WTC11 (cell line): ENCODE measurements around the gene TRMT44. TPM values are rescaled to one million over a fixed set of nuclear protein-coding genes. Genes with fewer than 3 reads are reported as not detected.
A peak's percentile ranks its signal among the peaks of the same experiment; 100 is the strongest.

Experiments used
- ATAC-seq: fragments of 200-7000 bp; cut with Tn5 transposase; 2 replicates; pipeline ENCODE4 v1.10.0; 2021; ENCODE audit warnings: mild to moderate bottlenecking, moderate library complexity
- CTCF ChIA-PET: fragments of 300-600 bp; sonication (Branson Sonifier 250); formaldehyde crosslinking; loops from one replicate; lab custom pipeline; 2021; ENCODE audit warnings: antibody characterized with exemption; lab: Charles Lee
- POLR2A ChIA-PET: fragments of 350-600 bp; sonication (Branson Sonifier 250); formaldehyde crosslinking; loops from one replicate; lab custom pipeline; 2021; ENCODE audit warnings: antibody characterized with exemption; lab: Charles Lee
- DNase-seq: peaks from one replicate; pipeline ENCODE4 v3.0.0; 2021; ENCODE audit warnings: low spot score
- H3K27ac Mint-ChIP-seq: 2 replicates; pipeline ENCODE4 v1.8.0; 2021; ENCODE audit warnings: mixed read lengths
- H3K27me3 Mint-ChIP-seq: 2 replicates; pipeline ENCODE4 v1.8.0; 2021; ENCODE audit warnings: low read depth, mild to moderate bottlenecking, moderate library complexity, mixed read lengths
- H3K36me3 Mint-ChIP-seq: 2 replicates; pipeline ENCODE4 v1.8.0; 2021; ENCODE audit warnings: mixed read lengths
- H3K4me1 Mint-ChIP-seq: 2 replicates; pipeline ENCODE4 v1.8.0; 2022; ENCODE audit warnings: mixed read lengths
- H3K4me3 Mint-ChIP-seq: 2 replicates; pipeline ENCODE4 v1.8.0; 2021; ENCODE audit warnings: mild to moderate bottlenecking, moderate library complexity, mixed read lengths
- H3K9me3 Mint-ChIP-seq: 2 replicates; pipeline ENCODE4 v1.8.0; 2021; ENCODE audit warnings: mixed read lengths
- E2F4 ChIP-seq: sonication (generic); formaldehyde crosslinking; IDR thresholded peaks from 2 replicates; pipeline ENCODE4 v1.8.1; 2022; ENCODE audit warnings: low read depth, mild to moderate bottlenecking, moderate library complexity, missing genetic modification reagents, borderline replicate concordance
- ERG ChIP-seq: fragments of 250-450 bp; sonication (Bioruptor Pico); IDR thresholded peaks from 2 replicates; pipeline ENCODE4 v1.8.0; 2021; ENCODE audit warnings: mild to moderate bottlenecking
- GABPB1 ChIP-seq: sonication (generic); formaldehyde crosslinking; IDR thresholded peaks from 2 replicates; pipeline ENCODE4 v1.8.1; 2023; ENCODE audit warnings: mild to moderate bottlenecking, missing genetic modification reagents
- NFATC4 ChIP-seq: fragments of 250-450 bp; sonication (Bioruptor Pico); IDR thresholded peaks from 2 replicates; pipeline ENCODE4 v1.9.0; 2021; ENCODE audit warnings: mild to moderate bottlenecking
- NFE2L1 ChIP-seq: sonication (generic); formaldehyde crosslinking; IDR thresholded peaks from 2 replicates; pipeline ENCODE4 v1.8.1; 2023; ENCODE audit warnings: missing genetic modification reagents
- SMAD4 ChIP-seq: sonication (generic); formaldehyde crosslinking; IDR thresholded peaks from 2 replicates; pipeline ENCODE4 v1.8.0; 2022; ENCODE audit warnings: mild to moderate bottlenecking, missing genetic modification reagents
- SOX15 ChIP-seq: fragments of 250-450 bp; sonication (Bioruptor Pico); IDR thresholded peaks from 2 replicates; pipeline ENCODE4 v1.9.0; 2021; ENCODE audit warnings: mild to moderate bottlenecking
- SP1 ChIP-seq: sonication (generic); formaldehyde crosslinking; conservative IDR thresholded peaks from 2 replicates; pipeline ENCODE4 v1.8.1; 2022; ENCODE audit warnings: missing genetic modification reagents
- TCF7 ChIP-seq: sonication (generic); formaldehyde crosslinking; IDR thresholded peaks from 2 replicates; pipeline ENCODE4 v1.8.0; 2022; ENCODE audit warnings: mild to moderate bottlenecking, low read depth, missing genetic modification reagents, moderate library complexity
- TEAD1 ChIP-seq: sonication (generic); formaldehyde crosslinking; IDR thresholded peaks from 2 replicates; pipeline ENCODE4 v1.8.0; 2022; ENCODE audit warnings: mild to moderate bottlenecking, missing genetic modification reagents
- ZBTB21 ChIP-seq: sonication (generic); formaldehyde crosslinking; IDR thresholded peaks from 2 replicates; pipeline ENCODE4 v1.8.1; 2023; ENCODE audit warnings: mild to moderate bottlenecking, missing genetic modification reagents, borderline replicate concordance
- ZNF532 ChIP-seq: fragments of 250-450 bp; sonication (Bioruptor Pico); IDR thresholded peaks from 2 replicates; pipeline ENCODE4 v1.9.0; 2021; ENCODE audit warnings: mild to moderate bottlenecking, borderline replicate concordance
- ZSCAN18 ChIP-seq: fragments of 250-450 bp; sonication (Bioruptor Pico); IDR thresholded peaks from 2 replicates; pipeline ENCODE4 v2.1.2; 2022; ENCODE audit warnings: mild to moderate bottlenecking, moderate library complexity
- total RNA-seq: library from RNA; stranded (reverse); gene quantifications from 3 replicates; pipeline ENCODE4 v1.2.3, GENCODE V29; 2021
- TF ChIP-seq, protein P1 (sequence below): sonication (generic); formaldehyde crosslinking; IDR thresholded peaks from 2 replicates; pipeline ENCODE4 v1.8.1; 2023; ENCODE audit warnings: mild to moderate bottlenecking, moderate library complexity, missing genetic modification reagents
- TF ChIP-seq, protein P2 (sequence below): fragments of 250-450 bp; sonication (Bioruptor Pico); IDR thresholded peaks from 2 replicates; pipeline ENCODE4 v1.9.0; 2021; ENCODE audit warnings: mild to moderate bottlenecking
- TF ChIP-seq, protein P3 (sequence below): sonication (generic); formaldehyde crosslinking; IDR thresholded peaks from 2 replicates; pipeline ENCODE4 v1.8.0; 2022; ENCODE audit warnings: mild to moderate bottlenecking, missing genetic modification reagents
- TF ChIP-seq, protein P4 (sequence below): fragments of 250-450 bp; sonication (Bioruptor Pico); conservative IDR thresholded peaks from 2 replicates; pipeline ENCODE4 v1.9.0; 2021; ENCODE audit warnings: mild to moderate bottlenecking
- TF ChIP-seq, protein P5 (sequence below): sonication (generic); formaldehyde crosslinking; IDR thresholded peaks from 2 replicates; pipeline ENCODE4 v1.8.1; 2022; ENCODE audit warnings: missing genetic modification reagents, borderline replicate concordance
- TF ChIP-seq, protein P6 (sequence below): sonication (generic); formaldehyde crosslinking; IDR thresholded peaks from 2 replicates; pipeline ENCODE4 v1.8.1; 2023; ENCODE audit warnings: mild to moderate bottlenecking, missing genetic modification reagents

TRMT44 gene
- total RNA-seq, 1 experiment from 2014 or later = 28.4 TPM

GRCh38 chr4:8440492-8441311, at the start of gene TRMT44, which contains the start of gene ACOX3 (continued):
- TF ChIP-seq, protein P1, sequence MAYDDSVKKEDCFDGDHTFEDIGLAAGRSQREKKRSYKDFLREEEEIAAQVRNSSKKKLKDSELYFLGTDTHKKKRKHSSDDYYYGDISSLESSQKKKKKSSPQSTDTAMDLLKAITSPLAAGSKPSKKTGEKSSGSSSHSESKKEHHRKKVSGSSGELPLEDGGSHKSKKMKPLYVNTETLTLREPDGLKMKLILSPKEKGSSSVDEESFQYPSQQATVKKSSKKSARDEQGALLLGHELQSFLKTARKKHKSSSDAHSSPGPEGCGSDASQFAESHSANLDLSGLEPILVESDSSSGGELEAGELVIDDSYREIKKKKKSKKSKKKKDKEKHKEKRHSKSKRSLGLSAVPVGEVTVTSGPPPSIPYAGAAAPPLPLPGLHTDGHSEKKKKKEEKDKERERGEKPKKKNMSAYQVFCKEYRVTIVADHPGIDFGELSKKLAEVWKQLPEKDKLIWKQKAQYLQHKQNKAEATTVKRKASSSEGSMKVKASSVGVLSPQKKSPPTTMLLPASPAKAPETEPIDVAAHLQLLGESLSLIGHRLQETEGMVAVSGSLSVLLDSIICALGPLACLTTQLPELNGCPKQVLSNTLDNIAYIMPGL = no peak
- TF ChIP-seq SOX15 (no peak), E2F4 (CRISPR knock-in tag) (no peak), NFE2L1 (CRISPR knock-in tag) (no peak), ZBTB21 (CRISPR knock-in tag) (peak; percentile 80; the same call in 1 of the 2 replicates), TEAD1 (CRISPR knock-in tag) (peak; percentile 48; the same call in 1 of the 2 replicates), ZNF532 (CRISPR knock-in tag) (no peak), TCF7 (CRISPR knock-in tag) (no peak), SP1 (CRISPR knock-in tag) (peak; percentile 99), GABPB1 (peak; percentile 7; the same call in 1 of the 2 replicates)
- TF ChIP-seq, protein P2, sequence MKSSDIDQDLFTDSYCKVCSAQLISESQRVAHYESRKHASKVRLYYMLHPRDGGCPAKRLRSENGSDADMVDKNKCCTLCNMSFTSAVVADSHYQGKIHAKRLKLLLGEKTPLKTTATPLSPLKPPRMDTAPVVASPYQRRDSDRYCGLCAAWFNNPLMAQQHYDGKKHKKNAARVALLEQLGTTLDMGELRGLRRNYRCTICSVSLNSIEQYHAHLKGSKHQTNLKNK = no peak
- TF ChIP-seq, protein P3, sequence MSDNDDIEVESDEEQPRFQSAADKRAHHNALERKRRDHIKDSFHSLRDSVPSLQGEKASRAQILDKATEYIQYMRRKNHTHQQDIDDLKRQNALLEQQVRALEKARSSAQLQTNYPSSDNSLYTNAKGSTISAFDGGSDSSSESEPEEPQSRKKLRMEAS (CRISPR knock-in tag) = peak; percentile 77

DNA sequence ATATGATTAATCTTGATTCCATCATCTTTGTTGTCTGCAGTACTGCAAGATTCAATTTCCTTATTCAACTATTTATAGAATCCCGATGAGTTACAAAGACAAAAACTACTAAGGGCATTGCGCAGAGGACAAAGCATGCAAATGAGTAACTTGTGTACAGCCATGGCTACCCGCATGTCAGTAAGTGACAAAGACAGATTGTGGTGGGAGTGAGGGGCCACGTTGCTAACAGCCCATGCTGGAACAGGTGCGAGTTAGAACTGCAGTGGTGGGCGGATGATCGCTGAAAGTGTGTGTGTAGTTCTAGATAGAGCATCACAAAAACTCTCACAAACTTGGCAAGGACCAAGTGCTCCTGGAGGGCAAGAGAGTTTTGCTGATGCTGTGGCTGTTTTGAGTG, 49.5 kb upstream of the TRMT44 start:
- CTCF ChIA-PET = interaction anchor here (0.6 to 1.7 kb wide), 5 partner anchors 12 to 550 kb away, joined by 3 to 10 read pairs (median 4); no protein-coding TSS in a partner anchor
- POLR2A ChIA-PET = no interaction called here

More for the DNA sequence above, 49.5 kb upstream of the TRMT44 start:
- no peak overlapping the region for H3K27ac Mint-ChIP-seq
- ATAC-seq (no peak), DNase-seq (no peak)
- no peaks in the 10 kb centered on the region for H3K36me3 Mint-ChIP-seq
- H3K4me1 Mint-ChIP-seq = peaks cover 11% of the 10 kb centered on the region
- no peaks in the 10 kb centered on the region for H3K27me3 Mint-ChIP-seq
- H3K9me3 Mint-ChIP-seq = no peaks in the 10 kb centered on the region
- TF ChIP-seq, protein P4, sequence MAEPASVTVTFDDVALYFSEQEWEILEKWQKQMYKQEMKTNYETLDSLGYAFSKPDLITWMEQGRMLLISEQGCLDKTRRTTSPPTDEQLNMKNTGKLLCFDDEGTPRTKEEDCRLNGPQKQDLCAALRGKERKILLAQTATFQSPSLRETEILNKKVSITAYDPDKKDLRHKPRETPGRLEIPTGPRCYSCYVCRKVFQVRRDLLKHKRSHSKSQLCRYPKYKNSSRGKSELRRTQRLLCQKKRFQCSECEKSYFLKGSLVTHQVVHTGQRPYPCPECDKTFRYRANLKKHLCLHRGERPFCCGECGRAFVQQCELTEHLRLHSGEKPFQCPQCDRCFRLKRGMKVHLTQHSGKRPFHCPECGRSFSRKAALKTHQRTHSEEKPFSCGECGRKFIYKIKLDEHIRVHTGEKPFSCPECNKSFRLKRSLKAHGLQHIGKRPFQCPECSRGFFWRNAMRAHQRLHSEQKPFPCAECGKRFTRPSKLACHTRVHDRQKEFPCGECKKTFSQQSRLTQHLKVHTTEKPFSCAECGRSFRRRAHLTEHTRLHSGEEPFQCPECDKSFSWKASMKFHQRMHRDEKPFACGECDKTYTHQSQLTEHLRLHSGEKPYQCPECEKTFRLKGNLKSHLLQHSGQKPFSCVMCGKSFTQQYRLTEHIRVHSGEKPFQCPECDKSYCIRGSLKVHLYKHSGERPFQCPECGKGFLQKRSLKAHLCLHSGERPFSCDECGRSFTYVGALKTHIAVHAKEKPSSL (CRISPR knock-in tag) = no peak
- TF ChIP-seq ERG (CRISPR knock-in tag) = no peak
- TF ChIP-seq TEAD1 (CRISPR knock-in tag) = no peak
- no peak for TF ChIP-seq NFATC4 (CRISPR knock-in tag)
- TF ChIP-seq, protein P5, sequence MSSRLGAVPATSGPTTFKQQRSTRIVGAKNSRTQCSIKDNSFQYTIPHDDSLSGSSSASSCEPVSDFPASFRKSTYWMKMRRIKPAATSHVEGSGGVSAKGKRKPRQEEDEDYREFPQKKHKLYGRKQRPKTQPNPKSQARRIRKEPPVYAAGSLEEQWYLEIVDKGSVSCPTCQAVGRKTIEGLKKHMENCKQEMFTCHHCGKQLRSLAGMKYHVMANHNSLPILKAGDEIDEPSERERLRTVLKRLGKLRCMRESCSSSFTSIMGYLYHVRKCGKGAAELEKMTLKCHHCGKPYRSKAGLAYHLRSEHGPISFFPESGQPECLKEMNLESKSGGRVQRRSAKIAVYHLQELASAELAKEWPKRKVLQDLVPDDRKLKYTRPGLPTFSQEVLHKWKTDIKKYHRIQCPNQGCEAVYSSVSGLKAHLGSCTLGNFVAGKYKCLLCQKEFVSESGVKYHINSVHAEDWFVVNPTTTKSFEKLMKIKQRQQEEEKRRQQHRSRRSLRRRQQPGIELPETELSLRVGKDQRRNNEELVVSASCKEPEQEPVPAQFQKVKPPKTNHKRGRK (CRISPR knock-in tag) = no peak
- TF ChIP-seq, protein P6, sequence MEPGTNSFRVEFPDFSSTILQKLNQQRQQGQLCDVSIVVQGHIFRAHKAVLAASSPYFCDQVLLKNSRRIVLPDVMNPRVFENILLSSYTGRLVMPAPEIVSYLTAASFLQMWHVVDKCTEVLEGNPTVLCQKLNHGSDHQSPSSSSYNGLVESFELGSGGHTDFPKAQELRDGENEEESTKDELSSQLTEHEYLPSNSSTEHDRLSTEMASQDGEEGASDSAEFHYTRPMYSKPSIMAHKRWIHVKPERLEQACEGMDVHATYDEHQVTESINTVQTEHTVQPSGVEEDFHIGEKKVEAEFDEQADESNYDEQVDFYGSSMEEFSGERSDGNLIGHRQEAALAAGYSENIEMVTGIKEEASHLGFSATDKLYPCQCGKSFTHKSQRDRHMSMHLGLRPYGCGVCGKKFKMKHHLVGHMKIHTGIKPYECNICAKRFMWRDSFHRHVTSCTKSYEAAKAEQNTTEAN = no peak
- no peak for TF ChIP-seq ZSCAN18 (CRISPR knock-in tag)
- no peak for TF ChIP-seq SMAD4 (CRISPR knock-in tag)
- no peak overlapping the region for H3K4me3 Mint-ChIP-seq
